Ovary (tissue), 9 donors: ENCODE measurements around the gene ERFL. TPM values are rescaled to one million over a fixed set of nuclear protein-coding genes. Genes with fewer than 3 reads are reported as not detected.

Experiments used
- DNase-seq, 5 donors: peaks; one replicate each; pipeline ENCODE4 v3.0.0-alpha.2; 2019 to 2020
- H3K27ac ChIP-seq, 2 donors: fragments of 200-600 bp; one replicate each; pipeline versions ENCODE4 v1.5.1 to v1.8.0; 2019 to 2022
- H3K27me3 ChIP-seq: fragments of 200-600 bp; one replicate; pipeline ENCODE4 v1.8.0; 2022
- H3K36me3 ChIP-seq: fragments of 200-600 bp; sonication (generic); one replicate; pipeline ENCODE4 v1.5.1; 2019
- H3K4me1 ChIP-seq: one replicate; pipeline ENCODE4 v1.8.1; 2013; ENCODE audit warnings: mild to moderate bottlenecking, moderate library complexity; ENCODE audit not compliant: insufficient read depth
- H3K4me3 ChIP-seq: fragments of 200-600 bp; sonication (generic); one replicate; pipeline ENCODE4 v1.5.1; 2017
- H3K9me3 ChIP-seq, 2 donors: fragments of 200-600 bp in 1 of 2; sonication (generic) in 1 of 2; one replicate each; pipeline versions ENCODE4 v1.5.1 to v1.8.1; 2013 to 2019; ENCODE audit warnings: mild to moderate bottlenecking in 1 of 2, moderate library complexity in 1 of 2
- CTCF ChIP-seq, 3 donors: fragments of 450-650 bp in 2 of 3; fragments of 200-600 bp in 1 of 3; IDR thresholded peaks; one replicate each; pipeline versions ENCODE4 v1.5.1 to v1.8.0; 2016 to 2022; ENCODE audit warnings: antibody characterized with exemption in 3 of 3, mild to moderate bottlenecking in 1 of 3
- EP300 ChIP-seq: sonication (generic); formaldehyde crosslinking; IDR thresholded peaks from one replicate; pipeline ENCODE4 v1.6.1; 2017; ENCODE audit warnings: antibody characterized with exemption
- POLR2A ChIP-seq: fragments of 450-650 bp; IDR thresholded peaks from one replicate; pipeline ENCODE4 v1.6.1; 2017; ENCODE audit warnings: antibody characterized with exemption, mild to moderate bottlenecking, moderate library complexity
- WGBS, 3 donors: extraction: QIAGEN DNeasy Blood & Tissue Kit in 1 of 3; methylation state at CpG; one replicate each; pipeline versions ENCODE4 v1.1.5 to v1.1.7; 2013 to 2017; 5-methylcytosine and 5-hydroxymethylcytosine counted together
- intact Hi-C, 4 donors: fragments of 100-400 bp; cut with DNase I; formaldehyde crosslinking; loops; one replicate each; pipeline versions ENCODE4 v1.11.0 to v1.15.1; 2022 to 2023
- polyA plus RNA-seq, 2 donors: library from polyadenylated mRNA; stranded (reverse); fragments of 200-250 nt in 1 of 2; fragments of 350-450 nt in 1 of 2; fragmentation: Illumina TruSeq in 1 of 2; extraction: RNeasy Lipid Tissue Mini Kit (QIAGEN cat#74804) in 1 of 2; gene quantifications; one replicate each; pipeline ENCODE4 v1.2.3, GENCODE V29; 2013 to 2014
- total RNA-seq, 7 donors: library from RNA; depleted of rRNA in 2 of 7; stranded (reverse); fragments of >200 nt in 2 of 7; fragmentation: NEBNext Ultra II Directional in 3 of 7; extraction: Animal tissue kit (Norgen Biotek cat#: 25700) in 3 of 7; gene quantifications; one replicate each; pipeline versions ENCODE4 v1.1.0 to v1.2.4, GENCODE V29; 2016 to 2023
- donor health status: DM: no; HTN: no; CAD: no; lungs with moderate emphysema.
- donor health status: DM: no; HTN: no; CAD: no.
- donor health status: Bipolar disorder and iron deficiency.
- donor health status: DM: yes; HTN: yes; CAD: no.
- donor health status: DM: no; HTN: no; CAD: no.
- donor health status: DM: yes; HTN: yes; CAD: no.

The ERFL gene
- total and polyA plus RNA-seq, 9 donors: 0.11 to 1.3 (median 0.44) TPM; not detected in 1

GRCh38 chr19:41898235-41898634 is 30.0 kb downstream of the ERFL start:
- no peaks in the 10 kb centered on the region for H3K4me1 ChIP-seq
- intact Hi-C loops: no loop called here
- no peaks in the 10 kb centered on the region for H3K9me3 ChIP-seq
- no peak overlapping the region for H3K27ac ChIP-seq
- H3K27me3 ChIP-seq: no peaks in the 10 kb centered on the region
- H3K4me3 ChIP-seq: no peak overlapping the region
- H3K36me3 ChIP-seq: no peaks in the 10 kb centered on the region
- TF ChIP-seq EP300 (no peak), POLR2A (no peak), CTCF (IDR thresholded peaks at IDR 0.05) (no peak)
- 79 to 89% (median 84%) methylated on average over 15 of the region's 15 CpGs for WGBS, 3 donors
- DNase-seq: no peak

- Histone ChIP-seq H3K36me3 (no peaks in the 10 kb centered on the region), H3K4me3 (no peak overlapping the region), H3K4me1 (no peaks in the 10 kb centered on the region), H3K9me3 (no peaks in the 10 kb centered on the region), H3K27me3 (no peaks in the 10 kb centered on the region), H3K27ac (no peak overlapping the region)
- 81 to 88% (median 83%) methylated on average over 24 of the region's 24 CpGs for WGBS, 3 donors
- no peak for DNase-seq
- no peak for TF ChIP-seq POLR2A
- no peak for TF ChIP-seq CTCF (IDR thresholded peaks at IDR 0.05)
- no peak for TF ChIP-seq EP300
- intact Hi-C loops: no loop called here
Measured at GRCh38 chr19:41897820-41898219, 30.4 kb downstream of the ERFL start.

- no peak for TF ChIP-seq EP300
- no peak for TF ChIP-seq POLR2A
- TF ChIP-seq CTCF (IDR thresholded peaks at IDR 0.05): no peak
- intact Hi-C loops: no loop called here
- H3K9me3 ChIP-seq: no peaks in the 10 kb centered on the region
- DNase-seq: no peak
- 72 to 99% (median 94%) methylated on average over 3 of the region's 3 CpGs for WGBS, 3 donors
- H3K27me3 ChIP-seq: no peaks in the 10 kb centered on the region
- H3K4me1 ChIP-seq: no peaks in the 10 kb centered on the region
- no peak overlapping the region for H3K4me3 ChIP-seq
- H3K36me3 ChIP-seq: no peaks in the 10 kb centered on the region
- H3K27ac ChIP-seq: no peak overlapping the region
Measured at GRCh38 chr19:41897181-41897580, 31.1 kb downstream of the ERFL start.

GRCh38 chr19:41896581-41896942 is 31.7 kb downstream of the ERFL start:
- DNase-seq: no peak
- no peaks in the 10 kb centered on the region for H3K36me3 ChIP-seq
- H3K4me3 ChIP-seq: no peak overlapping the region
- H3K4me1 ChIP-seq: no peaks in the 10 kb centered on the region
- H3K9me3 ChIP-seq: no peaks in the 10 kb centered on the region
- no peaks in the 10 kb centered on the region for H3K27me3 ChIP-seq
- no peak overlapping the region for H3K27ac ChIP-seq
- intact Hi-C loops: no loop called here
- TF ChIP-seq POLR2A: no peak
- TF ChIP-seq EP300: no peak
- TF ChIP-seq CTCF (IDR thresholded peaks at IDR 0.05): no peak
- WGBS, 3 donors: 86 to 95% (median 88%) methylated on average over 1 of the region's 1 CpG
